HEK293T (cell line): ENCODE results near the gene NAV2.

Source experiments
- CTCF ChIA-PET: fragments of 350-600 bp; formaldehyde crosslinking; extraction: SDS; loops from one replicate; lab custom pipeline; 2021; ENCODE audit warnings: antibody characterized with exemption, inconsistent platforms; lab: Yijun Ruan, JAX
- POLR2A ChIA-PET: fragments of 350-600 bp; formaldehyde crosslinking; extraction: SDS; loops from one replicate; lab custom pipeline; 2020; ENCODE audit warnings: antibody characterized with exemption, inconsistent platforms; lab: Yijun Ruan, JAX
- DNase-seq: peaks from one replicate; pipeline ENCODE4 v3.0.0; 2012; ENCODE audit warnings: mixed read lengths; ENCODE audit errors: extremely low spot score
- ARNT ChIP-seq: fragments of 450-650 bp; IDR thresholded peaks from 2 replicates; pipeline ENCODE4 v1.6.1; 2017; ENCODE audit warnings: mild to moderate bottlenecking
- BHLHE40 ChIP-seq: fragments of 450-650 bp; IDR thresholded peaks from 2 replicates; pipeline ENCODE4 v1.6.1; 2016; ENCODE audit warnings: mild to moderate bottlenecking, moderate library complexity, borderline replicate concordance
- CTBP1 ChIP-seq: fragments of 450-650 bp; IDR thresholded peaks from 2 replicates; pipeline ENCODE4 v1.6.1; 2016; ENCODE audit warnings: borderline replicate concordance
- ELF4 ChIP-seq: fragments of 450-650 bp; IDR thresholded peaks from 2 replicates; pipeline ENCODE4 v1.6.1; 2017; ENCODE audit warnings: antibody characterized with exemption
- FOXA1 ChIP-seq: fragments of 450-650 bp; IDR thresholded peaks from 2 replicates; pipeline ENCODE4 v1.6.1; 2016; ENCODE audit warnings: mild to moderate bottlenecking
- FOXK2 ChIP-seq: fragments of 450-650 bp; IDR thresholded peaks from 2 replicates; pipeline ENCODE4 v1.6.1; 2016; ENCODE audit warnings: mild to moderate bottlenecking
- FOXM1 ChIP-seq: fragments of 450-650 bp; IDR thresholded peaks from 2 replicates; pipeline ENCODE4 v1.6.1; 2017; ENCODE audit warnings: mild to moderate bottlenecking, borderline replicate concordance
- HDGF ChIP-seq: fragments of 450-650 bp; IDR thresholded peaks from 2 replicates; pipeline ENCODE4 v1.6.1; 2017; ENCODE audit warnings: antibody characterized with exemption, borderline replicate concordance
- L3MBTL2 ChIP-seq: fragments of 450-650 bp; conservative IDR thresholded peaks from 2 replicates; pipeline ENCODE4 v1.6.1; 2016; ENCODE audit warnings: mild to moderate bottlenecking
- LEF1 ChIP-seq: fragments of 450-650 bp; IDR thresholded peaks from 2 replicates; pipeline ENCODE4 v1.6.1; 2017; ENCODE audit warnings: mild to moderate bottlenecking, borderline replicate concordance
- NFRKB ChIP-seq: fragments of 450-650 bp; IDR thresholded peaks from 2 replicates; pipeline ENCODE4 v1.6.1; 2016; ENCODE audit warnings: mild to moderate bottlenecking, moderate library complexity
- PKNOX1 ChIP-seq: fragments of 450-650 bp; IDR thresholded peaks from 2 replicates; pipeline ENCODE4 v1.6.1; 2016
- SP1 ChIP-seq: fragments of 450-650 bp; IDR thresholded peaks from 2 replicates; pipeline ENCODE4 v1.6.1; 2017
- SUZ12 ChIP-seq: fragments of 450-650 bp; IDR thresholded peaks from 2 replicates; pipeline ENCODE4 v1.6.1; 2016; ENCODE audit warnings: mild to moderate bottlenecking
- TARDBP ChIP-seq: fragments of 450-650 bp; IDR thresholded peaks from 2 replicates; pipeline ENCODE4 v1.6.1; 2016
- ZNF384 ChIP-seq: fragments of 450-650 bp; IDR thresholded peaks from 2 replicates; pipeline ENCODE4 v1.6.1; 2016

Gene NAV2

GRCh38 chr11:20159466-20160381, 447.1 kb downstream of the NAV2 start:
- DNase-seq = no peak
- CTCF ChIA-PET = no interaction called here
- TF ChIP-seq NFRKB (no peak), L3MBTL2 (no peak), FOXA1 (no peak), FOXM1 (no peak), PKNOX1 (no peak), ELF4 (no peak), CTBP1 (no peak), BHLHE40 (no peak), SP1 (no peak), FOXK2 (no peak)
- POLR2A ChIA-PET = no interaction called here

- CTCF ChIA-PET = no interaction called here
Measured at GRCh38 chr11:20160425-20161229, 448.0 kb downstream of the NAV2 start, which contains the start of gene DBX1. TSS of gene DBX1 (minus strand) at chr11:20160475. CDS start at chr11:20160324, 151 bp downstream.

GRCh38 chr11:20161230-20161918, 448.7 kb downstream of the NAV2 start:
- DNase-seq = peak; percentile 17
- ChIA-PET POLR2A (no interaction called here), CTCF (no interaction called here)
- TF ChIP-seq SUZ12 (no peak), NFRKB (no peak), ZNF384 (no peak), CTBP1 (no peak), FOXA1 (no peak), LEF1 (no peak), FOXK2 (no peak), ARNT (no peak), SP1 (no peak)

More at GRCh38 chr11:20160425-20161229, 448.0 kb downstream of the NAV2 start, which contains the start of gene DBX1:
- TF ChIP-seq ZNF384 (no peak), NFRKB (no peak), FOXA1 (no peak), ELF4 (no peak), SUZ12 (no peak), LEF1 (no peak), PKNOX1 (no peak), FOXM1 (no peak), BHLHE40 (no peak), TARDBP (no peak), HDGF (no peak), L3MBTL2 (no peak), SP1 (no peak), CTBP1 (no peak), ARNT (no peak), FOXK2 (no peak)
- DNase-seq = no peak
- POLR2A ChIA-PET = no interaction called here

GRCh38 chr11:20161923-20162744, 449.5 kb downstream of the NAV2 start:
- TF ChIP-seq HDGF (no peak), PKNOX1 (no peak), LEF1 (no peak), ARNT (no peak), FOXA1 (no peak), L3MBTL2 (no peak), BHLHE40 (no peak), FOXK2 (no peak), FOXM1 (no peak), SP1 (no peak), ZNF384 (no peak), TARDBP (no peak)
- ChIA-PET POLR2A (no interaction called here), CTCF (no interaction called here)
- no peak for DNase-seq
